Ovary (tissue), 9 donors: Measurements from ENCODE around the gene EFCAB13. TPM values are rescaled to one million over a fixed set of nuclear protein-coding genes. Genes with fewer than 3 reads are reported as not detected.

Experiments used
- DNase-seq, 5 donors: peaks; one replicate each; pipeline ENCODE4 v3.0.0-alpha.2; 2019 to 2020
- H3K27ac ChIP-seq, 2 donors: fragments of 200-600 bp; one replicate each; pipeline versions ENCODE4 v1.5.1 to v1.8.0; 2019 to 2022
- H3K27me3 ChIP-seq: fragments of 200-600 bp; one replicate; pipeline ENCODE4 v1.8.0; 2022
- H3K36me3 ChIP-seq: fragments of 200-600 bp; sonication (generic); one replicate; pipeline ENCODE4 v1.5.1; 2019
- H3K4me1 ChIP-seq: one replicate; pipeline ENCODE4 v1.8.1; 2013; ENCODE audit warnings: mild to moderate bottlenecking, moderate library complexity; ENCODE audit not compliant: insufficient read depth
- H3K4me3 ChIP-seq: fragments of 200-600 bp; sonication (generic); one replicate; pipeline ENCODE4 v1.5.1; 2017
- H3K9me3 ChIP-seq, 2 donors: fragments of 200-600 bp in 1 of 2; sonication (generic) in 1 of 2; one replicate each; pipeline versions ENCODE4 v1.5.1 to v1.8.1; 2013 to 2019; ENCODE audit warnings: mild to moderate bottlenecking in 1 of 2, moderate library complexity in 1 of 2
- CTCF ChIP-seq, 3 donors: fragments of 450-650 bp in 2 of 3; fragments of 200-600 bp in 1 of 3; IDR thresholded peaks; one replicate each; pipeline versions ENCODE4 v1.5.1 to v1.8.0; 2016 to 2022; ENCODE audit warnings: antibody characterized with exemption in 3 of 3, mild to moderate bottlenecking in 1 of 3
- EP300 ChIP-seq: sonication (generic); formaldehyde crosslinking; IDR thresholded peaks from one replicate; pipeline ENCODE4 v1.6.1; 2017; ENCODE audit warnings: antibody characterized with exemption
- POLR2A ChIP-seq: fragments of 450-650 bp; IDR thresholded peaks from one replicate; pipeline ENCODE4 v1.6.1; 2017; ENCODE audit warnings: antibody characterized with exemption, mild to moderate bottlenecking, moderate library complexity
- WGBS, 3 donors: extraction: QIAGEN DNeasy Blood & Tissue Kit in 1 of 3; methylation state at CpG; one replicate each; pipeline versions ENCODE4 v1.1.5 to v1.1.7; 2013 to 2017; 5-methylcytosine and 5-hydroxymethylcytosine counted together
- intact Hi-C, 4 donors: fragments of 100-400 bp; cut with DNase I; formaldehyde crosslinking; loops; one replicate each; pipeline versions ENCODE4 v1.11.0 to v1.15.1; 2022 to 2023
- polyA plus RNA-seq, 2 donors: library from polyadenylated mRNA; stranded (reverse); fragments of 200-250 nt in 1 of 2; fragments of 350-450 nt in 1 of 2; fragmentation: Illumina TruSeq in 1 of 2; extraction: RNeasy Lipid Tissue Mini Kit (QIAGEN cat#74804) in 1 of 2; gene quantifications; one replicate each; pipeline ENCODE4 v1.2.3, GENCODE V29; 2013 to 2014
- total RNA-seq, 7 donors: library from RNA; depleted of rRNA in 2 of 7; stranded (reverse); fragments of >200 nt in 2 of 7; fragmentation: NEBNext Ultra II Directional in 3 of 7; extraction: Animal tissue kit (Norgen Biotek cat#: 25700) in 3 of 7; gene quantifications; one replicate each; pipeline versions ENCODE4 v1.1.0 to v1.2.4, GENCODE V29; 2016 to 2023
- donor health status: DM: no; HTN: no; CAD: no; lungs with moderate emphysema.
- donor health status: DM: no; HTN: no; CAD: no.
- donor health status: Bipolar disorder and iron deficiency.
- donor health status: DM: yes; HTN: yes; CAD: no.
- donor health status: DM: no; HTN: no; CAD: no.
- donor health status: DM: yes; HTN: yes; CAD: no.

The EFCAB13 gene
- total and polyA plus RNA-seq, 9 donors = 3.2 to 11.5 (median 9.1) TPM

DNA sequence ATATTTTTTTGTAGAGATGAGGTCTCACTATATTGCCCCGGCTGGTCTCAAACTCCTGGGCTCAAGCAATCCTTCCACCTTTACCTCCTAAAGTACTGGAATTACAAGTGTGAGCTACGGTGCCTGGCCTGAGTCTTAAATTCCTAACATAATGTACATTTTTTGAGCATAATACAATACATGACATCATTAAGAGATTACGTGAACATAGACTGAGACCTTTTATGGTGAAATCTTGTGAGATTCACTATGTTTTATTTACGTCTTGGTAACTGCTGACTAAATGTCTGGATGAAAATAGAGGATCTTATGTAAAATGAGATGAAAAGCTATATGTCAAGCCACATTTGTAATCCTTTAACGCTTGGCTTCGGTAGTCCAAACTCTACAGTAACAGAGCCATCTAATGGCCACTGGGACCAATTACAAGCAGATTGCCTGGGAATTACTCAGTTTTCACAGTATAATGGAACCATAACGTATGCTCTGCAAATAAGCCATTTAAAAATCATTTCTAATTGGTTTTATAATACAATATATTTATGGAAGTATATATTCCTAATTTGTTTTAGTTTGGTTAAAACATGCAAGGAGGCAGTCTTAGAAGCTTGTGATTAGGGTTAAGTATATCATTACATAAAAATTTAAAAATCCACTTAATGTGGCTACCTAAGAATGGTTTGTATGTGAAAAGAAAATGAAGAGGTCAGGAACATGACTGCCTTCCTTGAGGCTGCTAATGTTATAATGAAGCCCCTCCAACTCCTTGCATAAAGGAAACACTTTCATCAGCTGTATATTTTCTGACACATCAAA is 8.1 kb upstream of the EFCAB13 start:
- peak in 2 of 5 donors; percentile 14 to 55 for DNase-seq
- Histone ChIP-seq H3K27ac (no peak overlapping the region), H3K4me3 (no peak overlapping the region), H3K36me3 (no peaks in the 10 kb centered on the region), H3K27me3 (no peaks in the 10 kb centered on the region), H3K9me3 (no peaks in the 10 kb centered on the region), H3K4me1 (no peaks in the 10 kb centered on the region)
- TF ChIP-seq EP300 = no peak
- TF ChIP-seq POLR2A = no peak
- TF ChIP-seq CTCF (IDR thresholded peaks at IDR 0.05) = peak; percentile 39 to 90 (median 87)
- 14 to 17% (median 17%) methylated on average over 7 of the region's 7 CpGs for WGBS, 3 donors
- intact Hi-C loops = loop anchor here in 3 of 4 donors (2.0 to 5.0 kb wide), 3 partner anchors 85 to 88 kb away; no protein-coding TSS in a partner anchor

DNA sequence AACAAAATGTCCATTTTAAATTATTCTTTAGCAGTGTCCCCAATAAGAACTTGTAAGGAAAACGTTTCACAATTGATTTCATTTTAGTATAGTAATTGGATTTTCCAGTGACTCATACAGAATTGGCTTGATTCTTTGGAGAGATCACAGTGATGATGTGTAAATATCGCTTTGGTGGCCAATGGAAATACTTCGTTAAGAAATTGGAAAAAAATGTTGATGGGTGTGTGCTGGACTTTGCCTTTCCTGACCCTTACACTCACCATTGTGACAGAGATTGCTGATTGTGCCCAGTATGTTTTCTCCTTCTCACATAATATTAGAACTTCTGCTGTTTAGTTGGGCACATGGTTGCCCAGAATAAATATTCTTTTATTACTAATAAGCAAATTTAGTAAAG is 7.4 kb upstream of the EFCAB13 start:
- H3K4me1 ChIP-seq = no peaks in the 10 kb centered on the region
- intact Hi-C loops = loop anchor here in 2 of 4 donors (2.0 to 5.0 kb wide), 2 partner anchors 88 to 89 kb away; no protein-coding TSS in a partner anchor
- TF ChIP-seq CTCF (IDR thresholded peaks at IDR 0.05) (no peak), EP300 (no peak), POLR2A (no peak)
- no peaks in the 10 kb centered on the region for H3K36me3 ChIP-seq
- no peak overlapping the region for H3K27ac ChIP-seq
- no peak for DNase-seq
- H3K4me3 ChIP-seq = no peak overlapping the region
- H3K27me3 ChIP-seq = no peaks in the 10 kb centered on the region
- H3K9me3 ChIP-seq = no peaks in the 10 kb centered on the region
- WGBS, 3 donors = 41 to 47% (median 46%) methylated on average over 3 of the region's 3 CpGs

- no peaks in the 10 kb centered on the region for H3K4me1 ChIP-seq
- no peaks in the 10 kb centered on the region for H3K36me3 ChIP-seq
- WGBS, 3 donors = 67 to 78% (median 69%) methylated on average over 2 of the region's 2 CpGs
- no peak overlapping the region for H3K27ac ChIP-seq
- no peak overlapping the region for H3K4me3 ChIP-seq
- H3K9me3 ChIP-seq = no peaks in the 10 kb centered on the region
- no peak for TF ChIP-seq EP300
- TF ChIP-seq CTCF (IDR thresholded peaks at IDR 0.05) = no peak
- TF ChIP-seq POLR2A = no peak
- no peak for DNase-seq
- no peaks in the 10 kb centered on the region for H3K27me3 ChIP-seq
- intact Hi-C loops = loop anchor here in 2 of 4 donors (2.0 to 5.0 kb wide), 2 partner anchors 88 to 90 kb away; no protein-coding TSS in a partner anchor
Observed at GRCh38 chr17:47317119-47317518, 6.6 kb upstream of the EFCAB13 start.

GRCh38 chr17:47318197-47318918 is 5.4 kb upstream of the EFCAB13 start:
- intact Hi-C loops = loop anchor here in 1 of 4 donors (5.0 kb wide), 1 partner anchor 91 kb away; no protein-coding TSS in a partner anchor
- TF ChIP-seq POLR2A = no peak
- no peak for TF ChIP-seq EP300
- no peak for TF ChIP-seq CTCF (IDR thresholded peaks at IDR 0.05)
- no peaks in the 10 kb centered on the region for H3K27me3 ChIP-seq
- no peak for DNase-seq
- no peaks in the 10 kb centered on the region for H3K9me3 ChIP-seq
- H3K36me3 ChIP-seq = no peaks in the 10 kb centered on the region
- no peaks in the 10 kb centered on the region for H3K4me1 ChIP-seq
- no peak overlapping the region for H3K27ac ChIP-seq
- no peak overlapping the region for H3K4me3 ChIP-seq
- 90 to 96% (median 95%) methylated on average over 3 of the region's 3 CpGs for WGBS, 3 donors
